Neural progenitor cell (in vitro differentiated cells): Measurements from ENCODE around the gene CRLF1. TPM values are rescaled to one million over a fixed set of nuclear protein-coding genes. Genes with fewer than 3 reads are reported as not detected.
"Not testable (repeated sequence)": the region's sequence is repeated elsewhere in the genome, so short reads cannot be mapped to it uniquely, and the experiment has no call there.

Experiments used
- DNase-seq: peaks from one replicate; pipeline ENCODE4 v3.0.0-alpha.2; 2016; ENCODE audit warnings: low spot score
- H2AFZ ChIP-seq: fragments of 200-600 bp; sonication (generic); replicated peaks from 2 replicates; pipeline ENCODE4 v1.6.1; 2016; ENCODE audit warnings: antibody characterized with exemption
- H3F3A ChIP-seq: fragments of 200-600 bp; sonication (generic); 2 replicates; pipeline ENCODE4 v1.6.1; 2016; ENCODE audit warnings: antibody characterized with exemption, low read depth
- H3K27ac ChIP-seq: fragments of 200-600 bp; sonication (generic); 2 replicates; pipeline ENCODE4 v1.5.1; 2016; ENCODE audit warnings: mild to moderate bottlenecking
- H3K27me3 ChIP-seq: fragments of 200-600 bp; sonication (generic); 2 replicates; pipeline ENCODE4 v1.6.1; 2016; ENCODE audit warnings: mild to moderate bottlenecking, moderate library complexity
- H3K36me3 ChIP-seq: fragments of 200-600 bp; sonication (generic); 2 replicates; pipeline ENCODE4 v1.5.1; 2016
- H3K4me1 ChIP-seq: fragments of 200-600 bp; sonication (generic); 2 replicates; pipeline ENCODE4 v1.6.1; 2016; ENCODE audit warnings: mixed run types
- H3K4me2 ChIP-seq: fragments of 200-600 bp; sonication (generic); 2 replicates; pipeline ENCODE4 v1.6.1; 2016
- H3K4me3 ChIP-seq: fragments of 200-600 bp; sonication (generic); 2 replicates; pipeline ENCODE4 v1.5.1; 2016
- H3K79me2 ChIP-seq: fragments of 200-600 bp; sonication (generic); 2 replicates; pipeline ENCODE4 v1.6.1; 2016; ENCODE audit warnings: low read depth
- H3K9ac ChIP-seq: fragments of 200-600 bp; sonication (generic); 2 replicates; pipeline ENCODE4 v1.6.1; 2016
- H3K9me3 ChIP-seq: fragments of 200-600 bp; sonication (generic); 2 replicates; pipeline ENCODE4 v1.5.1; 2016; ENCODE audit warnings: low read depth
- H4K20me1 ChIP-seq: fragments of 200-600 bp; sonication (generic); 2 replicates; pipeline ENCODE4 v1.6.1; 2016; ENCODE audit warnings: low read depth
- H3K27ac Mint-ChIP-seq: 3 replicates; pipeline ENCODE4 v1.8.0; 2021; ENCODE audit warnings: mixed read lengths
- H3K27me3 Mint-ChIP-seq: 2 replicates; pipeline ENCODE4 v1.8.0; 2022; ENCODE audit warnings: low read depth, mild to moderate bottlenecking, inconsistent platforms, moderate library complexity, mixed read lengths; ENCODE audit not compliant: insufficient read depth
- H3K36me3 Mint-ChIP-seq: 3 replicates; pipeline ENCODE4 v1.8.0; 2021; ENCODE audit warnings: mixed read lengths
- H3K4me1 Mint-ChIP-seq: 3 replicates; pipeline ENCODE4 v1.8.0; 2021; ENCODE audit warnings: mixed read lengths
- H3K4me3 Mint-ChIP-seq: 3 replicates; pipeline ENCODE4 v1.8.0; 2021; ENCODE audit warnings: mild to moderate bottlenecking, moderate library complexity, mixed read lengths
- H3K9me3 Mint-ChIP-seq: 3 replicates; pipeline ENCODE4 v1.8.0; 2020; ENCODE audit warnings: mixed read lengths
- EZH2 ChIP-seq: fragments of 200-600 bp; sonication (generic); IDR thresholded peaks from 2 replicates; pipeline ENCODE4 v1.6.1; 2017; ENCODE audit warnings: antibody characterized with exemption, mild to moderate bottlenecking, moderate library complexity
- EZH2phosphoT487 ChIP-seq: fragments of 200-600 bp; sonication (generic); IDR thresholded peaks from 2 replicates; pipeline ENCODE4 v1.6.1; 2017; ENCODE audit warnings: antibody characterized with exemption
- total RNA-seq: library from RNA; depleted of rRNA; stranded (reverse); fragments of >200 nt; gene quantifications from 2 replicates; pipeline ENCODE4 v1.2.3, GENCODE V29; 2015; ENCODE audit warnings: low replicate concordance
- TF ChIP-seq, protein P1 (sequence below): fragments of 200-600 bp; sonication (generic); IDR thresholded peaks from 2 replicates; pipeline ENCODE4 v1.5.1; 2017; ENCODE audit warnings: antibody characterized with exemption, mild to moderate bottlenecking

Gene CRLF1
- total RNA-seq, 1 donor from 2014 or later, result not detected

- Mint-ChIP-seq H3K27ac (peak overlapping the region; percentile 47), H3K9me3 (peaks cover 3% of the 10 kb centered on the region), H3K36me3 (peaks cover 2% of the 10 kb centered on the region), H3K4me1 (peaks cover 26% of the 10 kb centered on the region), H3K4me3 (peak overlapping the region; percentile 81), H3K27me3 (peaks cover 16% of the 10 kb centered on the region)
- H2AFZ ChIP-seq, result peak overlapping the region; percentile 76
- no peaks in the 10 kb centered on the region for H3K36me3 ChIP-seq
- H3K27me3 ChIP-seq, result peaks cover 57% of the 10 kb centered on the region
- H4K20me1 ChIP-seq, result peaks cover 11% of the 10 kb centered on the region
- peak overlapping the region; percentile 55 for H3K4me3 ChIP-seq
- peaks cover 40% of the 10 kb centered on the region for H3F3A ChIP-seq
- H3K27ac ChIP-seq, result no peak overlapping the region
- TF ChIP-seq EZH2phosphoT487, result no peak
- TF ChIP-seq EZH2, result no peak
- TF ChIP-seq, protein P1, sequence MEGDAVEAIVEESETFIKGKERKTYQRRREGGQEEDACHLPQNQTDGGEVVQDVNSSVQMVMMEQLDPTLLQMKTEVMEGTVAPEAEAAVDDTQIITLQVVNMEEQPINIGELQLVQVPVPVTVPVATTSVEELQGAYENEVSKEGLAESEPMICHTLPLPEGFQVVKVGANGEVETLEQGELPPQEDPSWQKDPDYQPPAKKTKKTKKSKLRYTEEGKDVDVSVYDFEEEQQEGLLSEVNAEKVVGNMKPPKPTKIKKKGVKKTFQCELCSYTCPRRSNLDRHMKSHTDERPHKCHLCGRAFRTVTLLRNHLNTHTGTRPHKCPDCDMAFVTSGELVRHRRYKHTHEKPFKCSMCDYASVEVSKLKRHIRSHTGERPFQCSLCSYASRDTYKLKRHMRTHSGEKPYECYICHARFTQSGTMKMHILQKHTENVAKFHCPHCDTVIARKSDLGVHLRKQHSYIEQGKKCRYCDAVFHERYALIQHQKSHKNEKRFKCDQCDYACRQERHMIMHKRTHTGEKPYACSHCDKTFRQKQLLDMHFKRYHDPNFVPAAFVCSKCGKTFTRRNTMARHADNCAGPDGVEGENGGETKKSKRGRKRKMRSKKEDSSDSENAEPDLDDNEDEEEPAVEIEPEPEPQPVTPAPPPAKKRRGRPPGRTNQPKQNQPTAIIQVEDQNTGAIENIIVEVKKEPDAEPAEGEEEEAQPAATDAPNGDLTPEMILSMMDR, result no peak
- no peaks in the 10 kb centered on the region for H3K79me2 ChIP-seq
- peak overlapping the region; percentile 99 for H3K4me2 ChIP-seq
- no peaks in the 10 kb centered on the region for H3K9me3 ChIP-seq
- peak; percentile 33 for DNase-seq
- no peak overlapping the region for H3K9ac ChIP-seq
- peaks cover 27% of the 10 kb centered on the region for H3K4me1 ChIP-seq
These were observed 11.7 kb downstream of the CRLF1 start for GRCh38 chr19:18594824-18595373.

- Histone ChIP-seq H3F3A (peaks cover 47% of the 10 kb centered on the region), H3K9ac (no peak overlapping the region), H3K79me2 (no peaks in the 10 kb centered on the region), H3K27ac (no peak overlapping the region), H3K4me3 (peak overlapping the region; percentile 55), H2AFZ (peak overlapping the region; percentile 76), H3K4me1 (peaks cover 27% of the 10 kb centered on the region), H3K27me3 (peaks cover 51% of the 10 kb centered on the region), H4K20me1 (peaks cover 11% of the 10 kb centered on the region), H3K4me2 (peak overlapping the region; percentile 99), H3K9me3 (no peaks in the 10 kb centered on the region), H3K36me3 (no peaks in the 10 kb centered on the region)
- TF ChIP-seq EZH2phosphoT487 (peak; percentile 35), EZH2 (no peak)
- TF ChIP-seq, protein P1, result peak; percentile 87
- no peak overlapping the region for H3K27ac Mint-ChIP-seq
- DNase-seq, result peak; percentile 96
- H3K36me3 Mint-ChIP-seq, result peaks cover 2% of the 10 kb centered on the region
- peaks cover 3% of the 10 kb centered on the region for H3K9me3 Mint-ChIP-seq
- H3K27me3 Mint-ChIP-seq, result peaks cover 15% of the 10 kb centered on the region
- H3K4me1 Mint-ChIP-seq, result peaks cover 30% of the 10 kb centered on the region
- H3K4me3 Mint-ChIP-seq, result peak overlapping the region; percentile 81
These were observed 12.3 kb downstream of the CRLF1 start for GRCh38 chr19:18594096-18594823.

DNA sequence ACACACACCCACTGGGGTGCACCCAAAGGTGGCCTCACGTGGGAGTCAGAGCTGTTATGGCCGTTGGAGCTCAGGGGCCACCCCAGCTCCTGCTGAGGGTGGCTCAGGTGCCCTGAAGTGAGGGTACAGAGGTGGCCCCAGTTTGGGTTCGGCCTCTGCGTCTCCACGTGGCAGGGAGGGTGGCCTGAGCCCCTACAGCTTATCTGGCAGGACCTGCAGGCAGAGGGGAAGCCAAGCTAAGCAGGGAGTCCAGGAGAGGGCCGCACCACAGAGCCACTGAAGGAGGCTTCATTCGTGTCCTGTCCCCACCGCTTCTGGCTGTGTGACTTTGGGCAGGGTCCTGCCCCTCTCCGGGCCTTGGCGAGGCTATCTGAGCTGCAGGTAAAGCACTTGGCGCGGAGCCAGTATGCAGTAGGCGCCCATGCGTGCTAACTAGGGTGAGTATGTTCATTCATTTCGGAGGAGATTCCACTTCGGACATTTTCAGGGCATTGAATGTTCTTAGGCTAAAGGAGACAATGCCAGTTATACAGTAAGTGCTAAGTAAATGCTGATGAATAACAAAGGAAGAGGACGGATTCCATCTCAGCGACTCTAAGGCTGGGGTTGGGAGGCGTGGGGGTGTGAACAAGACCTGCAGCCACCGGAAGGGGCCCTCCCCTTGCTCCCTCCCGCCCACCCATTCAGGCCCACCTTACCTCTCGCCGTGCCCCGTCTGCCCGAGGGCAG, 13.1 kb downstream of the CRLF1 start:
- peak overlapping the region; percentile 69 for H3K4me3 Mint-ChIP-seq
- no peaks in the 10 kb centered on the region for H3K9me3 ChIP-seq
- peaks cover 18% of the 10 kb centered on the region for H3K27me3 Mint-ChIP-seq
- DNase-seq, result peak; percentile 42
- peaks cover 30% of the 10 kb centered on the region for H3K4me1 Mint-ChIP-seq
- H3K4me1 ChIP-seq, result peaks cover 27% of the 10 kb centered on the region
- peaks cover 44% of the 10 kb centered on the region for H3K27me3 ChIP-seq
- H3K4me2 ChIP-seq, result peak overlapping the region; percentile 99
- peaks cover 11% of the 10 kb centered on the region for H4K20me1 ChIP-seq
- H3F3A ChIP-seq, result peaks cover 53% of the 10 kb centered on the region
- H3K27ac Mint-ChIP-seq, result no peak overlapping the region
- peaks cover 3% of the 10 kb centered on the region for H3K9me3 Mint-ChIP-seq
- H3K36me3 Mint-ChIP-seq, result peaks cover 2% of the 10 kb centered on the region
- no peaks in the 10 kb centered on the region for H3K36me3 ChIP-seq
- TF ChIP-seq EZH2phosphoT487 (no peak), EZH2 (no peak)
- TF ChIP-seq, protein P1, result no peak
- no peak overlapping the region for H3K27ac ChIP-seq
- peak overlapping the region; percentile 55 for H3K4me3 ChIP-seq
- no peak overlapping the region for H2AFZ ChIP-seq
- H3K9ac ChIP-seq, result no peak overlapping the region
- no peaks in the 10 kb centered on the region for H3K79me2 ChIP-seq

DNA sequence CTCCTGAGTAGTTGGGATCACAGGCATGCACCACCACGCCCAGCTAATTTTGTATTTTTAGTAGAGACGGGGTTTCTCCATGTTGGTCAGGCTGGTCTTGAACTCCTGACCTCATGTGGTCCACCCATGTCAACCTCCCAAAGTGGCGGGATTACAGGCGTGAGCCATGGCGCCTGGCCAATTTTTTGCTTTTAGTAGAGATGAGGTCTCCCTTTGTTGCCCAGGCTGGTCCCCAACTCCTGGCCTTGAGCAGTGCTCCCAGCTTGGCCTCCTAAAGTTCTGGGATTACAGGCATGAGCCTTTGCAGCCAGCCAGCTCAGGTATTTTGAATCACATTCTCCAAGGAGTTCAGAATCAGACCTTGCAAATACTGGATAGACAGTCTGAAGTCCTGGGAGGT, 13.9 kb downstream of the CRLF1 start:
- H3K27ac Mint-ChIP-seq, H3K79me2 ChIP-seq, H3K27ac ChIP-seq, H3K4me3 ChIP-seq, H3K4me3 Mint-ChIP-seq, H4K20me1 ChIP-seq, DNase-seq, H3K36me3 ChIP-seq, H3K36me3 Mint-ChIP-seq, H3K4me2 ChIP-seq, H3K9me3 Mint-ChIP-seq, H3K9ac ChIP-seq, H3K9me3 ChIP-seq, H2AFZ ChIP-seq: not testable (repeated sequence)
- Mint-ChIP-seq H3K4me1 (peaks cover 36% of the 10 kb centered on the region), H3K27me3 (peaks cover 19% of the 10 kb centered on the region)
- peaks cover 61% of the 10 kb centered on the region for H3F3A ChIP-seq
- H3K4me1 ChIP-seq, result peaks cover 21% of the 10 kb centered on the region
- peaks cover 36% of the 10 kb centered on the region for H3K27me3 ChIP-seq
